ENCODE measurements around the gene YJEFN3.

Gene YJEFN3

GRCh38 chr19:19517235-19517619 lies 11.5 kb upstream of the YJEFN3 start:
- Histone ChIP-seq H3K4me1 (ENCODE audit: low read length) (peaks cover 13% of the 10 kb centered on the region), H3K27me3 (ENCODE audit: low read depth, low read length) (no peaks in the 10 kb centered on the region), H3K4me2 (ENCODE audit: low read length) (peak overlapping the region; percentile 91), H3K9ac (ENCODE audit: low read length) (peak overlapping the region; percentile 85; the same call in 1 of the 2 replicates), H3K36me3 (replicated peaks; ENCODE audit: low read depth, low read length) (peaks cover 24% of the 10 kb centered on the region), H3K9me3 (ENCODE audit: insufficient read depth, low read length) (no peaks in the 10 kb centered on the region), H2AFZ (ENCODE audit: low read depth, low read length) (no peak overlapping the region), H3K27ac (ENCODE audit: low read length) (no peak overlapping the region), H3K79me2 (ENCODE audit: low read length) (peaks cover 50% of the 10 kb centered on the region), H4K20me1 (ENCODE audit: insufficient read depth, low read length) (no peaks in the 10 kb centered on the region), H3K4me3 (ENCODE audit: low read length) (peak overlapping the region; percentile 95)
- TF ChIP-seq CTCF (IDR thresholded peaks at IDR 0.05; ENCODE audit: low read depth, low read length), result no peak
- no peak for TF ChIP-seq EZH2phosphoT487 (IDR thresholded peaks at IDR 0.05; ENCODE audit: low read depth)

GRCh38 chr19:19520989-19521388 lies 7.7 kb upstream of the YJEFN3 start:
- H3K9me3 ChIP-seq (ENCODE audit: insufficient read depth, low read length), result no peaks in the 10 kb centered on the region
- H3K36me3 ChIP-seq (replicated peaks; ENCODE audit: low read depth, low read length), result peaks cover 28% of the 10 kb centered on the region
- H3K4me1 ChIP-seq (ENCODE audit: low read length), result peaks cover 9% of the 10 kb centered on the region
- H3K4me2 ChIP-seq (ENCODE audit: low read length), result no peak overlapping the region
- H4K20me1 ChIP-seq (ENCODE audit: insufficient read depth, low read length), result peaks cover 3% of the 10 kb centered on the region; the same call in 1 of the 2 replicates
- no peak overlapping the region for H2AFZ ChIP-seq (ENCODE audit: low read depth, low read length)
- TF ChIP-seq EZH2phosphoT487 (IDR thresholded peaks at IDR 0.05; ENCODE audit: low read depth) (no peak), CTCF (IDR thresholded peaks at IDR 0.05; ENCODE audit: low read depth, low read length) (no peak)
- no peak overlapping the region for H3K9ac ChIP-seq (ENCODE audit: low read length)
- H3K4me3 ChIP-seq (ENCODE audit: low read length), result no peak overlapping the region
- no peaks in the 10 kb centered on the region for H3K27me3 ChIP-seq (ENCODE audit: low read depth, low read length)
- no peak overlapping the region for H3K27ac ChIP-seq (ENCODE audit: low read length)
- H3K79me2 ChIP-seq (ENCODE audit: low read length), result peaks cover 84% of the 10 kb centered on the region

- H3K79me2 ChIP-seq (ENCODE audit: low read length), result peaks cover 64% of the 10 kb centered on the region
- no peak overlapping the region for H3K9ac ChIP-seq (ENCODE audit: low read length)
- no peak overlapping the region for H3K4me2 ChIP-seq (ENCODE audit: low read length)
- no peak overlapping the region for H2AFZ ChIP-seq (ENCODE audit: low read depth, low read length)
- no peaks in the 10 kb centered on the region for H3K9me3 ChIP-seq (ENCODE audit: insufficient read depth, low read length)
- H3K36me3 ChIP-seq (replicated peaks; ENCODE audit: low read depth, low read length), result peaks cover 32% of the 10 kb centered on the region
- TF ChIP-seq EZH2phosphoT487 (IDR thresholded peaks at IDR 0.05; ENCODE audit: low read depth) (no peak), CTCF (IDR thresholded peaks at IDR 0.05; ENCODE audit: low read depth, low read length) (no peak)
- peaks cover 3% of the 10 kb centered on the region; the same call in 1 of the 2 replicates for H4K20me1 ChIP-seq (ENCODE audit: insufficient read depth, low read length)
- no peak overlapping the region for H3K27ac ChIP-seq (ENCODE audit: low read length)
- H3K4me1 ChIP-seq (ENCODE audit: low read length), result no peaks in the 10 kb centered on the region
- no peak overlapping the region for H3K4me3 ChIP-seq (ENCODE audit: low read length)
- H3K27me3 ChIP-seq (ENCODE audit: low read depth, low read length), result no peaks in the 10 kb centered on the region
Measured at GRCh38 chr19:19523177-19523576, 5.5 kb upstream of the YJEFN3 start.

- no peak overlapping the region for H3K4me3 ChIP-seq (ENCODE audit: low read length)
- no peak overlapping the region for H3K9ac ChIP-seq (ENCODE audit: low read length)
- H3K27me3 ChIP-seq (ENCODE audit: low read depth, low read length), result no peaks in the 10 kb centered on the region
- no peak overlapping the region for H2AFZ ChIP-seq (ENCODE audit: low read depth, low read length)
- no peak for TF ChIP-seq EZH2phosphoT487 (IDR thresholded peaks at IDR 0.05; ENCODE audit: low read depth)
- TF ChIP-seq CTCF (IDR thresholded peaks at IDR 0.05; ENCODE audit: low read depth, low read length), result no peak
- H3K4me2 ChIP-seq (ENCODE audit: low read length), result no peak overlapping the region
- peaks cover 59% of the 10 kb centered on the region for H3K79me2 ChIP-seq (ENCODE audit: low read length)
- no peaks in the 10 kb centered on the region for H3K9me3 ChIP-seq (ENCODE audit: insufficient read depth, low read length)
- no peak overlapping the region for H3K27ac ChIP-seq (ENCODE audit: low read length)
- peaks cover 3% of the 10 kb centered on the region; the same call in 1 of the 2 replicates for H4K20me1 ChIP-seq (ENCODE audit: insufficient read depth, low read length)
- H3K4me1 ChIP-seq (ENCODE audit: low read length), result no peaks in the 10 kb centered on the region
- H3K36me3 ChIP-seq (replicated peaks; ENCODE audit: low read depth, low read length), result peaks cover 32% of the 10 kb centered on the region
Measured at GRCh38 chr19:19524053-19524452, 4.7 kb upstream of the YJEFN3 start.
